ENCODE results near the gene M6PR. TPM values are rescaled to one million over a fixed set of nuclear protein-coding genes. Genes with fewer than 3 reads are reported as not detected.
"Not testable (repeated sequence)": the region's sequence is repeated elsewhere in the genome, so short reads cannot be mapped to it uniquely, and the experiment has no call there.

The M6PR gene
- total and polyA plus RNA-seq, 8 donors: 152 to 243 (median 209) TPM

GRCh38 chr12:8905546-8905945 lies 43.9 kb downstream of the M6PR start:
- intact Hi-C loops (cut with DNase I): no loop called here
- ATAC-seq: peak; percentile 34
- Histone ChIP-seq H3K9me3 (peaks cover 0 to 7% of the 10 kb centered on the region in 2 donors), H3K27me3 (no peaks in the 10 kb centered on the region), H3K27ac (no peak overlapping the region), H3K4me1 (no peaks in the 10 kb centered on the region), H3K4me3 (no peak overlapping the region), H3K36me3 (no peaks in the 10 kb centered on the region)
- no peak for DNase-seq
- TF ChIP-seq CTCF (IDR thresholded peaks at IDR 0.05): no peak

GRCh38 chr12:8904665-8905064 lies 44.8 kb downstream of the M6PR start:
- intact Hi-C loops (cut with DNase I): no loop called here
- no peaks in the 10 kb centered on the region for H3K4me1 ChIP-seq
- TF ChIP-seq CTCF (IDR thresholded peaks at IDR 0.05): no peak
- no peak overlapping the region for H3K27ac ChIP-seq
- DNase-seq: no peak
- no peaks in the 10 kb centered on the region for H3K36me3 ChIP-seq
- no peak overlapping the region for H3K4me3 ChIP-seq
- ATAC-seq: no peak
- H3K27me3 ChIP-seq: no peaks in the 10 kb centered on the region
- H3K9me3 ChIP-seq: peaks cover 0 to 7% of the 10 kb centered on the region in 2 donors

GRCh38 chr12:8903646-8904045 lies 45.8 kb downstream of the M6PR start:
- no peak for ATAC-seq
- Histone ChIP-seq H3K4me3 (no peak overlapping the region), H3K9me3 (peaks cover 0 to 7% of the 10 kb centered on the region in 2 donors), H3K27me3 (no peaks in the 10 kb centered on the region), H3K4me1 (no peaks in the 10 kb centered on the region), H3K36me3 (no peaks in the 10 kb centered on the region), H3K27ac (no peak overlapping the region)
- no peak for TF ChIP-seq CTCF (IDR thresholded peaks at IDR 0.05)
- DNase-seq: no peak
- intact Hi-C loops (cut with DNase I): no loop called here

GRCh38 chr12:8902703-8903102 lies 46.7 kb downstream of the M6PR start:
- ATAC-seq: peak; percentile 30

GRCh38 chr12:8899830-8900229 lies 49.6 kb downstream of the M6PR start:
- intact Hi-C loops (cut with DNase I): no loop called here
- ATAC-seq (no peak), DNase-seq (no peak)
- H3K27me3 ChIP-seq: no peaks in the 10 kb centered on the region
- H3K4me3 ChIP-seq: no peak overlapping the region
- H3K9me3 ChIP-seq: peaks cover 0 to 7% of the 10 kb centered on the region in 2 donors
- TF ChIP-seq CTCF (IDR thresholded peaks at IDR 0.05): no peak
- H3K27ac ChIP-seq: no peak overlapping the region
- H3K36me3 ChIP-seq: no peaks in the 10 kb centered on the region
- H3K4me1 ChIP-seq: no peaks in the 10 kb centered on the region

More at GRCh38 chr12:8902703-8903102, 46.7 kb downstream of the M6PR start:
- H3K27ac ChIP-seq; H3K9me3 ChIP-seq; intact Hi-C loops (cut with DNase I); H3K4me3 ChIP-seq; H3K27me3 ChIP-seq; H3K36me3 ChIP-seq; H3K4me1 ChIP-seq; DNase-seq: not testable (repeated sequence)

GRCh38 chr12:8897081-8897480 lies 52.4 kb downstream of the M6PR start:
- DNase-seq (no peak), ATAC-seq (no peak)
- TF ChIP-seq CTCF (IDR thresholded peaks at IDR 0.05): no peak
- H3K9me3 ChIP-seq: peaks cover 0 to 7% of the 10 kb centered on the region in 2 donors
- H3K4me1 ChIP-seq: no peaks in the 10 kb centered on the region
- no peaks in the 10 kb centered on the region for H3K36me3 ChIP-seq
- intact Hi-C loops (cut with DNase I): no loop called here
- H3K27ac ChIP-seq: no peak overlapping the region
- H3K4me3 ChIP-seq: no peak overlapping the region
- no peaks in the 10 kb centered on the region for H3K27me3 ChIP-seq
